HG02642 (cell line): ENCODE measurements around the gene ALKBH6.
"Not testable (repeated sequence)": the region's sequence is repeated elsewhere in the genome, so short reads cannot be mapped to it uniquely, and the experiment has no call there.

ENCODE experiments used
- ATAC-seq: cut with Tn5 transposase; IDR thresholded peaks from one replicate; pipeline ENCODE4 v1.9.1; 2021; ENCODE audit warnings: mild to moderate bottlenecking; ENCODE audit not compliant: unreplicated experiment, poor library complexity

ALKBH6 gene

GRCh38 chr19:35995048-35995993, 18.7 kb downstream of the ALKBH6 start, which contains the start of gene SDHAF1:
Gene SDHAF1 (plus strand): TSS chr19:35995188. CDS start chr19:35995275, 87 bp downstream.
- peak; percentile 86 for ATAC-seq

DNA sequence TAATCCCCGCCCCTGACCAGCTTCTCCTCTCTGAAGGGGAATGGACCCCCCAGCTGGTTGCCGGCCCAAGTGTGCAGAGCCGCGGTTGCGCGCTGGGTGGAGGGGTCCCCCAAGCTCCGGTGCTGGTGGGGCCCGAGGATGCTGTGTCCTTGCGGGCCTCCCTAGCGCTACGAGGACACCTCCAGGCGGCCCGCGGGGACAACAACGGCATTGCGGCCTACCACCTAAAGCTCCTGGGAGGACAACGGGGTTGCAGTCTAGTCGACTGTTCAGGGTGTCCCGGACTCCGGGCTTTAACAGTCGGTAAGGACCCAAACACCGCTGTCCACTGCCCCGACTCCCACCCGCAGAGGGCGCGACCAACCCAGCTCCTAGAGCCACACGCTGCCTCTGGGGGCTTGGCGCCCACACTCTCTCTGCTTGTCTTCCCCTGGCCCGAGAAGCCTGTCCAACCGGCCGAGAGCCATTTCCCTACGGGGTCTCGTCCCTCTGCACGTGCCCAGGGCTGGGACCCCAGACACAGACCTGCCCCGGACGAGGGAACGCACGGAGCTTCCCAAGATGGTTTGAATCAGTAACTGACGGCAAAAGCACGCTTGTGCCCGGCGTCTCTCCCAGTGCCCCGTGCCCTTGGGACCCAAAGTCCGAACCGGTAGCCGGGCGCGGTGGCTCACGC, 20.0 kb downstream of the ALKBH6 start:
- no peak for ATAC-seq

- no peak for ATAC-seq
Observed at GRCh38 chr19:35992907-35993765, 20.9 kb downstream of the ALKBH6 start.

- no peak for ATAC-seq
Observed at GRCh38 chr19:35991731-35992450, 22.1 kb downstream of the ALKBH6 start.

DNA sequence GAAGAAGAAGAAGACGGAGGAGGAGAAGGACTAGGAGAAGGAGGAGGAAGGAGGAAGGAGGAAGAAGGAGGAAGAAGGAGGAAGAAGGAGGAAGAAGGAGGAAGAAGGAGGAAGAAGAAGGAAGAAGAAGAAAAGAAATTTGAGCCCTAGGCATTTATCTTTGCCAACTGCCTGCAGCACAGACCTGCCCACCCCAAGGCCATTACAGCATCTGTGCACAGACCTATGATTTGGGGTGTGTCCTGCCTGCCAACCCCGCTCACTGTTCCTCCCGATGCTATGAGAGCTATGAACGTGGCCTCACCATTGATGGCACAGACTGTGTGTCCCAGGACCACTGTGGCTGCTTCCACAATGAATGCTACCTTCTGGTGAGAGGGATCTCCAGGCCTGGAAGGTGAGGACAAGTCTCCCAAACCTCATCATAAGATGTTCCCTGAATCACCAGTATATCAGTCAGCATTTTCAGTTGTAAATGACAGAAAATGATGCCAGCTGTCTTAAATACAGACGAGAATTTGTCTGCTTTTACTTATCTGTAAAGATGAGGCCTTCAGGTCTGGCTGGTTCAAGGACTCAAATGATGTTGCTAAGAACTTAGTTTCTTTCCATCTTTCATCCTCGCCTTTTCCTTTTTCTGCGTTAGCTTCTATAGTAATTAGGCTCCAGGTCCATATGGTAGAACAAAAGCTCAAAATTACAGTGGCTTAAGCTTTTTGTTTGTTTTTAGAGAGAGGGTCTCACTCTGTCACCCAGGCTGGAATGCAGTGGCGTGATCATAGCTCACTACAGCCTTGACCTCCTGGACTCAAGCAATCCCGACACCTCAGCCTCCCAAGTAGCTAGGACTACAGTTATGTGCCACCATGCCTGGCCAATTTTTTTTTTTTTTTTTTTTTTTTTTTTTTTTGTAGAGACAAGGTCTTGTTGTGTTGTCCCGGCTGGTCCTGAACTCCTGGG, 23.0 kb downstream of the ALKBH6 start:
- ATAC-seq, result no peak

DNA sequence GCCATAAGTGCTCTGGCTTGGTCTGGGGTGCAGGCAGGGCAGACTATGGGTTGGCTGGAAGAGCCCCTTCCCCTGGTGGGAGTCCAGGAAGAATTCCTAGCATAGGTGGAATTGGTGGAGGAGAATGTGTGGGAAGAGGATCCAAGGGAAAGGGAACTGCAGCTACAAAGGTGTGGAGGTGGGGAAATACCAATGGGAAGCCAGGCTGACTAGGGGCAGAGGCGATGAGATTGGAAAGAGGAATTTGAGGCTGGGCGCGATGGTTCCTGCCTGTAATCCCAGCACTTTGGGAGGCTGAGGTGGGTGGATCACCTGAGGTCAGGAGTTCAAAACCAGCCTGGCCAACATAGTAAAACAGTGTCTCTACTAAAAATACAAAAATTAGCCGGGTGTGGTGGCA, 23.9 kb downstream of the ALKBH6 start:
- ATAC-seq, result no peak

DNA sequence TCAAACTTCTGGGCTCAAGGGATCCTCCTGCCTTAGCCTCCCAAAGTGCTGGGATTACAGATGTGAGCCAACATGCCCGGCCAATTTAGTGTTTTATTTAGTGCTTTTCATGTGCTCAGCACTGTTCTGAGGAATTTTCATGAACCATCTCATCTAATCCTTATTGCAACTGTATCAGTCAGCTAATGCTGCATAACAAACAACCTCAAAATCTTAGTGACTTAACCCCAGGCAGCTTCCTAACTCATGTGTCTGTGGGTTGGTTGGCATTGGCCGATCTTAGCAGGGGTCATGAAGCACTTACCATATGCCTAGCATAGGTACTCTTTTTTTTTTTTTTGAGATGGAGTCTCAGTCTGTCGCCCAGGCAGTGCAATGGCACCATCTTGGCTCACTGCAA, 25.2 kb downstream of the ALKBH6 start:
- no peak for ATAC-seq

GRCh38 chr19:35987571-35987896, 26.5 kb downstream of the ALKBH6 start:
- ATAC-seq, result no peak

GRCh38 chr19:35986664-35987570, 27.1 kb downstream of the ALKBH6 start:
- no peak for ATAC-seq

DNA sequence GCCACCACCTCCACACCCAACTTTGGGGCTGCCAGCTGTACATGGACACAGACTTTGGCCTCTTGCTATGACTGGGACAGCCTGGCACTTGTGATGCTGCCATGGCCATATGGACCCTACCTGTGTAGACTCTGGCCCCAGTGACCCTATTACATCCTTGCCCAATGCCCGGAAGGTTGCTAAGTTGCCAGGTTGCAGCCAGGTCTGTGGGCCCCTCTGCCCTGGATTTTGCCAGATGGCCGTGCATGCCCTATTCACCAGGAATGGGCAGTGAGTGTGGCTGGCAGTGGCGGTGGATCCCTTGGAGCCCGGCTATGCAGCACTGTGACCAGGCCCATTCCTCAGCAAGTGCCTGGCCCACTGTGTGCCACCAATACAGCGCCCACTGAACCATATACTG, 27.9 kb downstream of the ALKBH6 start:
- no peak for ATAC-seq

- ATAC-seq, result no peak
Observed at GRCh38 chr19:35983177-35983576, 30.8 kb downstream of the ALKBH6 start.

DNA sequence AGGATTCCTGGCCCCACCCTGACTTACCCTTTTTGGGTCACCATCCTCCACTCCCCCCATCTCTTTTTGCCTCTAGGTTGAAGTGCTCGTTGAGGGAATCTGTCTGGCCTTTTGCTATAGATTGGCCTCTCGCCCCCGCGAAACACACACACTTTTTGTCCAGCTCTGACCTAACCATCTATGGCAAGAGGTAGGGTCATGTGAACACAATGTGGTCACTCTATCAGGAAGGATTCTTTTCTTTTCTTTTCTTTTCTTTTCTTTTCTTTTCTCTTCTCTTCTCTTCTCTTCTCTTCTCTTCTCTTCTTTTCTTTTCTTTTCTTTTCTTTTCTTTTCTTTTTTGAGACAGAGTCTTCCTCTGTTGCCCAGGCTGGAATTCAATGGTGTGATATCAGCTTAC, 33.0 kb downstream of the ALKBH6 start:
- ATAC-seq, result not testable (repeated sequence)

DNA sequence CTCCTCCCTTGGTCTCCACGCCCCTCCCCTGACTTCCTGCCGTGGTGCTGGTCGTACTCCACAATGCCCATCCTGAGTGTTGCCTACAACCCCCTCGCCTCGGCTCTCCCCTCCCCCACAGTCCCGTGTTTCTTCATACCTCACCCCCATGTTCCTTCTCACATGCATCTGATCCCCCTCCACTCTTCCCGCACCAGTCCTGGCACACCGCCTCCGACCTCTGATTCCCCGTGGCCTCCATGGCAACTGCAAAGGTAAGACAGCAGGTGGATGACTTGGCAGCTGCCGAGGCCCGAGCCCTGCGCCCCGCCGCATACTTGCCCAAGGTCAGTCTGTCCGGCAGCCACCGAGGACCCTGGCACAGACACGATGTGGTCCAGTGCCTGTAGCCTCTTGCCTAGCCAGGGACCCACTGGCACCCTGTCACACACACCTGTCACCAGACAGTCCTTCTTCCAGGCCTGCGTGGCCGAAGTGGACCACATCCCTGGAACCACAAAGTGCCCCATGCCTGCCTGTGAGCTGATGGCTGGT, 35.1 kb downstream of the ALKBH6 start:
- no peak for ATAC-seq

DNA sequence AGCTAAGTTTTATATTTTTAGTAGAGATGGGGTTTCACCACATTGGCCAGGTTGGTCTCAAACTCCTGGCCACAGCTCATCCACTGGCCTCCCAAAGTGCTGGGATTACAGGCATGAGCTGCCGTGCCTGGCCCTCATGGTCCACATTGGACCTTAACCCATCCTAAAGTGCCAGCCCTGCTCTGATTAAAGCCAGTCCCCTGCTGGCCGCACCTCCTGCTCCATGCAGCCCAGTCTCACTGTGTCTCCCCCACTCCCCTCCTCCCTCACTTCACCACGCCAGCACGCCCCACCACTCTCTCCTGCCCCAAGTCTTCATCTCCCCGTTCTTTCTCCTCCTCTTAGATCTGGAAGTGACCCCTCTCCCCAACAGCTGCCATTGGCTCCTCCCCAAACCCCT, 35.7 kb downstream of the ALKBH6 start:
- ATAC-seq, result no peak

DNA sequence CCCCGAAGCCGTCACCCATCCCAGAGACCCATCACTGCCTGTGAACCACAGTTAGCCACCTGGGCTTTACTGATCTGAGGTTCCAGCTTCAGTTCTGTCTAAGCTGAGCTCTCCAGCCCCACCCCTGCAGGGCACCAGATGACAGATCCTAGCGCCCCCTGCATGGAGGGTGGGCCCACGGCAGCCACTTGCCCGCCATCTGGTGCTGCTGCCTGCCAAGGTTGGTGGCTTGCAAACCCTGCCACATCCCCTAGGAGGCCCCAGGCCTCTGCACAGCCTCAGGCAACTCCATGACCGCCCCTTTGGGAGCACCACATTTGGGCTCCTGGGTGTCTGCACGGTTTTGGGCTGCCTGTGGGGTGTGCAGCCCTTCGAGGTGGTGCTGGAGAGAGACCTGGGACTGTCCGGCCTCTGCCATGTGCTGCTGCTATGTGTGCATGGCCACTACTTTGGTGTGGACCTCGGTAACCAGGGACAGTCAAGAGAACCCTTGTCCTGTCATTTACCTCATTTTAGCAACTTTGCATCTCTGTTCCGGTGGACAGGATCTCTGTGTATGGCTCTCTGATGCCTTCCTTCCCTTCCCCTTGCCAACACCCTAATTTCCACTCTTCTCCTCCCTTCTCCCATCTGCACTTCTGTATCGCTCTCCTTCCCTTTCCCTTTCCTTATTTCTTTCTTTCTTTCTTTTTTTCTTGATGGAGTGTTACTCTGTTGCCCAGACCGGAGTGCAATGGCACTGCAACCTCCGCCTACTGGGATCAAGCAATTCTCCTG, 36.4 kb downstream of the ALKBH6 start:
- no peak for ATAC-seq

- ATAC-seq, result no peak
Observed at GRCh38 chr19:35975608-35976214, 38.3 kb downstream of the ALKBH6 start.

- ATAC-seq, result no peak
Observed at GRCh38 chr19:35973487-35973886, 40.5 kb downstream of the ALKBH6 start.
